GM21381 (cell line): ENCODE results near the gene ZNF777.
"Not testable (repeated sequence)": the region's sequence is repeated elsewhere in the genome, so short reads cannot be mapped to it uniquely, and the experiment has no call there.

Experiments
- ATAC-seq: cut with Tn5 transposase; IDR thresholded peaks from one replicate; pipeline ENCODE4 v1.9.1; 2021; ENCODE audit warnings: mild to moderate bottlenecking, moderate library complexity; ENCODE audit not compliant: unreplicated experiment

The ZNF777 gene

GRCh38 chr7:149460493-149461277 is at the start of gene ZNF777:
Gene ZNF777 (minus strand): TSS chr7:149461062. CDS start chr7:149456022, 5,040 bp downstream.
- ATAC-seq, result peak; percentile 97

- no peak for ATAC-seq
These were observed 49.4 kb upstream of the ZNF777 start for GRCh38 chr7:149510248-149510647.

GRCh38 chr7:149509774-149510173 is 48.9 kb upstream of the ZNF777 start:
- no peak for ATAC-seq

GRCh38 chr7:149505551-149505950 is 44.7 kb upstream of the ZNF777 start:
- ATAC-seq, result no peak

- ATAC-seq, result no peak
These were observed 40.8 kb upstream of the ZNF777 start for GRCh38 chr7:149501651-149502050.

- ATAC-seq, result no peak
These were observed 40.0 kb upstream of the ZNF777 start for GRCh38 chr7:149500910-149501309.

GRCh38 chr7:149500201-149500600 is 39.3 kb upstream of the ZNF777 start:
- no peak for ATAC-seq

GRCh38 chr7:149498811-149499210 is 37.9 kb upstream of the ZNF777 start:
- no peak for ATAC-seq

- peak; percentile 96 for ATAC-seq
These were observed 36.8 kb upstream of the ZNF777 start, which contains the start of gene ZNF746 for GRCh38 chr7:149497467-149498261. Gene ZNF746 (minus strand): TSS chr7:149497809. CDS start chr7:149497536, 273 bp downstream.

- peak; percentile 32 for ATAC-seq
These were observed 36.0 kb upstream of the ZNF777 start for GRCh38 chr7:149496642-149497391.

GRCh38 chr7:149495785-149496641 is 35.2 kb upstream of the ZNF777 start:
- ATAC-seq, result no peak

GRCh38 chr7:149494738-149495368 is 34.0 kb upstream of the ZNF777 start:
- no peak for ATAC-seq

- not testable (repeated sequence) for ATAC-seq
These were observed 33.1 kb upstream of the ZNF777 start for GRCh38 chr7:149493975-149494374.

GRCh38 chr7:149493366-149493765 is 32.5 kb upstream of the ZNF777 start:
- ATAC-seq, result no peak

GRCh38 chr7:149490083-149490760 is 29.4 kb upstream of the ZNF777 start:
- no peak for ATAC-seq

- ATAC-seq, result no peak
These were observed 28.6 kb upstream of the ZNF777 start for GRCh38 chr7:149489391-149490024.

- ATAC-seq, result no peak
These were observed 18.7 kb upstream of the ZNF777 start for GRCh38 chr7:149479568-149479967.

GRCh38 chr7:149478754-149479153 is 17.9 kb upstream of the ZNF777 start:
- no peak for ATAC-seq
